ENCODE data around the gene CENPS. TPM values are rescaled to one million over a fixed set of nuclear protein-coding genes. Genes with fewer than 3 reads are reported as not detected.

Gene CENPS
- total RNA-seq, 1 experiment from 2014 or later = 17.8 TPM

DNA sequence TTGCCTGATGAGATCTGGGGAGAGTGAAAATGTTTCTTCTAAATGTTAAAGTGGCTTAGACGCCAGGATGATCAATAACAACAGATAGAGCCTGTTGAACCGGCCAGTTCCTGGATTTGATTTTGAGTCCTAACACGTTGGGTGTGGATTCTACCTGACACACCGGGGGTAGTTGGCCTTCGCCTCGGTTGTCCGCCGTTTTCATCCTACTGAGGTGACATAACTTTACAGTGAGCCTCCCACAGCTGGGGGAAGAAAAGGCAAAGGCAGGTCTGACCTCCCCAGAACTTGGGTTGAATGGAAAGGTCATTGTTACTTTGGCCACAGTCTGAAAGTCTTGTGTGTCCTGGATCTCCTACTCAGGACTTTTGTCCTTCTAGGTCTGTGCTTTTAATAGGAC is 30.2 kb upstream of the CENPS start:
- H3K27ac ChIP-seq (ENCODE audit: insufficient read length, low read depth, low read length) = no peak overlapping the region
- peaks cover 11% of the 10 kb centered on the region for H3K79me2 ChIP-seq (ENCODE audit: insufficient read depth, low read length)
- Mint-ChIP-seq H3K4me3 (peak overlapping the region; percentile 92 to 95), H3K27me3 (ENCODE audit: low read depth) (no peaks in the 10 kb centered on the region), H3K4me1 (peaks cover 14 to 18% of the 10 kb centered on the region in 2 experiments), H3K27ac (peak overlapping the region; percentile 71 to 97 (median 82); a peak in 6 of 7 replicates), H3K36me3 (ENCODE audit: insufficient read depth in 1 of 3, low read depth in 3 of 3) (peaks cover 40 to 57% (median 55%) of the 10 kb centered on the region in 3 experiments), H3K9me3 (no peaks in the 10 kb centered on the region; a peak in 2 of 5 replicates)
- H3K9me3 ChIP-seq (ENCODE audit: control insufficient read depth, low read depth, low read length) = no peaks in the 10 kb centered on the region
- H2AFZ ChIP-seq (ENCODE audit: low read length) = no peak overlapping the region
- TF ChIP-seq, protein P1, sequence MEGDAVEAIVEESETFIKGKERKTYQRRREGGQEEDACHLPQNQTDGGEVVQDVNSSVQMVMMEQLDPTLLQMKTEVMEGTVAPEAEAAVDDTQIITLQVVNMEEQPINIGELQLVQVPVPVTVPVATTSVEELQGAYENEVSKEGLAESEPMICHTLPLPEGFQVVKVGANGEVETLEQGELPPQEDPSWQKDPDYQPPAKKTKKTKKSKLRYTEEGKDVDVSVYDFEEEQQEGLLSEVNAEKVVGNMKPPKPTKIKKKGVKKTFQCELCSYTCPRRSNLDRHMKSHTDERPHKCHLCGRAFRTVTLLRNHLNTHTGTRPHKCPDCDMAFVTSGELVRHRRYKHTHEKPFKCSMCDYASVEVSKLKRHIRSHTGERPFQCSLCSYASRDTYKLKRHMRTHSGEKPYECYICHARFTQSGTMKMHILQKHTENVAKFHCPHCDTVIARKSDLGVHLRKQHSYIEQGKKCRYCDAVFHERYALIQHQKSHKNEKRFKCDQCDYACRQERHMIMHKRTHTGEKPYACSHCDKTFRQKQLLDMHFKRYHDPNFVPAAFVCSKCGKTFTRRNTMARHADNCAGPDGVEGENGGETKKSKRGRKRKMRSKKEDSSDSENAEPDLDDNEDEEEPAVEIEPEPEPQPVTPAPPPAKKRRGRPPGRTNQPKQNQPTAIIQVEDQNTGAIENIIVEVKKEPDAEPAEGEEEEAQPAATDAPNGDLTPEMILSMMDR (conservative IDR thresholded peaks at IDR 0.05) = no peak
- H3K27me3 ChIP-seq (ENCODE audit: insufficient read depth, low read length) = no peaks in the 10 kb centered on the region
- H4K91ac ChIP-seq (ENCODE audit: insufficient read length, low read depth, low read length) = no peak overlapping the region
- DNase-seq = no peak
- no peak overlapping the region for H2BK20ac ChIP-seq (ENCODE audit: low read depth, low read length, poor library complexity, severe bottlenecking)
- H3K14ac ChIP-seq (ENCODE audit: insufficient read depth, low read length) = no peak overlapping the region
- no peak overlapping the region for H3K56ac ChIP-seq (ENCODE audit: insufficient read length, low read depth, low read length)
- no peak overlapping the region for H4K5ac ChIP-seq (ENCODE audit: insufficient read length, low read depth, low read length)
- no peak overlapping the region for H3K18ac ChIP-seq (ENCODE audit: insufficient read length, low read depth, low read length)
- H3T11ph ChIP-seq (ENCODE audit: low read length) = no peak overlapping the region
- no peak overlapping the region for H2BK5ac ChIP-seq (ENCODE audit: insufficient read length, low read length)
- H4K8ac ChIP-seq (replicated peaks; ENCODE audit: insufficient read length, low read depth, low read length) = no peak overlapping the region
- H3K9ac ChIP-seq (ENCODE audit: extremely low read depth, insufficient read length, low read length) = peak overlapping the region; percentile 84
- no peak overlapping the region for H2BK120ac ChIP-seq (ENCODE audit: low read depth, low read length, poor library complexity, severe bottlenecking)
- H3K4me1 ChIP-seq (ENCODE audit: insufficient read depth, low read length) = no peaks in the 10 kb centered on the region
- H2BK12ac ChIP-seq (ENCODE audit: insufficient read length, low read depth, low read length) = no peak overlapping the region
- H2AK5ac ChIP-seq (ENCODE audit: insufficient read length, low read length) = no peak overlapping the region
- no peak overlapping the region for H2BK15ac ChIP-seq (ENCODE audit: low read depth, low read length)
- no CpG with 5 or more reads among the region's 8 CpGs for WGBS (ENCODE audit: extremely low coverage, insufficient read length, low lambda C conversion rate)
- no peaks in the 10 kb centered on the region for H4K20me1 ChIP-seq (ENCODE audit: control insufficient read depth, insufficient read depth, insufficient read length)
- H3K4me2 ChIP-seq (ENCODE audit: insufficient read depth, insufficient read length, low read length) = peak overlapping the region; percentile 85
- no peak overlapping the region for H3K23ac ChIP-seq (ENCODE audit: insufficient read length, low read depth, low read length)
- H3K4ac ChIP-seq (ENCODE audit: low read depth, low read length) = no peak overlapping the region
- no peaks in the 10 kb centered on the region for H3K79me1 ChIP-seq (ENCODE audit: insufficient read depth, low read depth, low read length, poor library complexity, severe bottlenecking)
- H3K23me2 ChIP-seq (ENCODE audit: insufficient read length, low read depth, low read length, poor library complexity, severe bottlenecking) = peaks cover 16% of the 10 kb centered on the region
